GM12891 (cell line): ENCODE measurements around the gene FGF12.

Experiments used
- POLR2A ChIP-seq: IDR thresholded peaks from 2 replicates; pipeline ENCODE4 v1.6.1; 2011; ENCODE audit warnings: low read depth, low read length, control low read depth
- POLR2AphosphoS5 ChIP-seq: IDR thresholded peaks from 2 replicates; pipeline ENCODE4 v1.6.1; 2011; ENCODE audit warnings: low read depth, low read length, control low read depth
- TAF1 ChIP-seq: IDR thresholded peaks from 2 replicates; pipeline ENCODE4 v1.6.1; 2011; ENCODE audit warnings: low read depth, low read length, control low read depth

DNA sequence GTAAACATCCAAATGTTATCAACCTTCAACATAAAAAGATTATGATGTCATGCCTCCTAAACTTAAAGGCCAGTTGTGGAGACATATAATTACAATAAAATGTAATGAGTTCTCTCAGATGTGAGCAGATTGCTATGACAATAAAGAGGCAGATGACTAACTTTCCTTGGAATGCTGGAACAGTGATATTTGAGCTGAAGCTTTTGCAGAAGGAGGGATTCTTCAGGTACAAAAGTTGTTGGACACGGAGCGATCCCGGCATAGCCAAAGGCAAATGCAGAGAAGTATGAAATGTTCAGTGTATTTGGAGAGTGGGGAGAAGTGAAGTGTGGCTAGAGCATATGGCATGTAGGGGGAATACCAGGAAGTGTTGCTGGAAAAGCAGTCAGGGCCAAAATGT is 520.1 kb downstream of the FGF12 start:
- no peak for TF ChIP-seq TAF1
- no peak for TF ChIP-seq POLR2AphosphoS5
- TF ChIP-seq POLR2A = no peak
